K562 (cell line): Measurements from ENCODE around the gene POGLUT2. TPM values are rescaled to one million over a fixed set of nuclear protein-coding genes. Genes with fewer than 3 reads are reported as not detected.

Experiments used
- ATAC-seq: fragments of 200-7000 bp; cut with Tn5 transposase; 3 replicates; pipeline ENCODE4 v1.9.1; 2020; ENCODE audit warnings: moderate library complexity
- BruUV-seq: library from RNA; stranded (reverse); fragments of 400-500 nt; replicated peaks from 2 replicates; lab custom pipeline; 2021; lab: Mats Ljungman, UMichigan
- CTCF ChIA-PET: fragments of 300-600 bp; formaldehyde crosslinking; extraction: SDS; loops from one replicate; lab custom pipeline; 2021; ENCODE audit warnings: low intra/inter-chr PET ratio; lab: Yijun Ruan, JAX
- POLR2A ChIA-PET: fragments of 300-600, 350-650 bp; sonication (Branson Sonifier 250); formaldehyde crosslinking; extraction: SDS; loops from one replicate; lab custom pipeline; 2021; ENCODE audit warnings: antibody characterized with exemption, inconsistent platforms; lab: Yijun Ruan, JAX
- DNase-seq, 4 experiments: peaks; one replicate each; pipeline versions ENCODE4 v3.0.0 to v3.0.0-alpha.2; 2011 to 2018; ENCODE audit warnings: low spot score in 3 of 4, mixed read lengths in 3 of 4; ENCODE audit errors: extremely low read depth in 1 of 4
- FAIRE-seq: peaks from 2 replicates; lab custom pipeline; 2011; peaks lifted over from hg19 to GRCh38; lab: Jason Lieb, UNC
- H2AFZ ChIP-seq: 2 replicates; pipeline ENCODE4 v1.6.0; 2011; ENCODE audit warnings: low read depth, low read length, control low read depth, inconsistent platforms
- H3K27ac ChIP-seq: fragments of 200-600 bp; 3 replicates; pipeline ENCODE4 v1.8.0; 2011; ENCODE audit warnings: low read depth, mild to moderate bottlenecking, control low read depth, inconsistent platforms, low read length, moderate library complexity, mixed read lengths; ENCODE audit errors: extremely low read depth
- H3K27me3 ChIP-seq, 2 experiments: fragments of 300-600 bp in 1 of 2; 2 replicates in 1 of 2; 3 replicates in 1 of 2; pipeline versions ENCODE4 v1.6.0 to v1.8.0; 2011; ENCODE audit warnings: inconsistent platforms in 2 of 2, low read length in 2 of 2, mild to moderate bottlenecking in 1 of 2, mixed read lengths in 1 of 2, moderate library complexity in 1 of 2; ENCODE audit not compliant: control insufficient read depth in 2 of 2, insufficient read depth in 2 of 2
- H3K36me3 ChIP-seq: fragments of 300-600 bp; 3 replicates; pipeline ENCODE4 v1.8.0; 2011; ENCODE audit warnings: mild to moderate bottlenecking, low read length, inconsistent platforms; ENCODE audit not compliant: control insufficient read depth, insufficient read depth
- H3K4me1 ChIP-seq, 2 experiments: fragments of 200-600 bp in 1 of 2; replicated peaks in 1 of 2; 2 replicates in 1 of 2; 3 replicates in 1 of 2; pipeline versions ENCODE4 v1.5.1 to v1.8.0; 2011; ENCODE audit warnings: inconsistent platforms in 2 of 2, low read length in 2 of 2, mild to moderate bottlenecking in 1 of 2, mixed read lengths in 1 of 2, moderate library complexity in 1 of 2; ENCODE audit not compliant: control insufficient read depth in 2 of 2, insufficient read depth in 2 of 2
- H3K4me2 ChIP-seq: 2 replicates; pipeline ENCODE4 v1.6.1; 2011; ENCODE audit warnings: low read length, control low read depth, inconsistent platforms, mixed read lengths; ENCODE audit not compliant: insufficient read depth
- H3K4me3 ChIP-seq: fragments of 200-600 bp; sonication (generic), shearing (Covaris generic); 2 replicates; pipeline ENCODE4 v1.5.1; 2016; ENCODE audit warnings: control low read depth, inconsistent platforms
- H3K79me2 ChIP-seq: fragments of 200-600 bp; 3 replicates; pipeline ENCODE4 v1.8.0; 2011; ENCODE audit warnings: low read length, inconsistent platforms; ENCODE audit not compliant: control insufficient read depth, insufficient read depth
- H3K9ac ChIP-seq, 2 experiments: 2 replicates each; pipeline versions ENCODE4 v1.6.0 to v1.6.1; 2011; ENCODE audit warnings: low read depth in 2 of 2, low read length in 2 of 2, control low read depth in 1 of 2, inconsistent platforms in 1 of 2, mild to moderate bottlenecking in 1 of 2, mixed read lengths in 1 of 2; ENCODE audit not compliant: insufficient read depth in 1 of 2
- H3K9me1 ChIP-seq: one replicate; pipeline ENCODE4 v1.6.0; 2011; ENCODE audit warnings: inconsistent platforms, mild to moderate bottlenecking, low read length, moderate library complexity; ENCODE audit not compliant: control insufficient read depth, insufficient read depth
- H3K9me3 ChIP-seq: replicated peaks from 2 replicates; pipeline ENCODE4 v1.5.1; 2011; ENCODE audit warnings: low read depth, low read length, inconsistent platforms; ENCODE audit not compliant: control insufficient read depth, insufficient read depth
- H4K20me1 ChIP-seq: replicated peaks from 2 replicates; pipeline ENCODE4 v1.6.1; 2011; ENCODE audit warnings: low read length, inconsistent platforms, mixed read lengths; ENCODE audit not compliant: control insufficient read depth, insufficient read depth
- CGGBP1 ChIP-seq: fragments of 250-450 bp; sonication (Bioruptor Pico); IDR thresholded peaks from 2 replicates; pipeline ENCODE4 v1.9.0; 2021; ENCODE audit warnings: mild to moderate bottlenecking
- EGR1 ChIP-seq: fragments of 450-650 bp; conservative IDR thresholded peaks from 2 replicates; pipeline ENCODE4 v1.6.1; 2017; ENCODE audit warnings: mild to moderate bottlenecking
- EP300 ChIP-seq: IDR thresholded peaks from 2 replicates; pipeline ENCODE4 v1.6.1; 2012; ENCODE audit warnings: low read length, improper control_type of control experiment
- FOXM1 ChIP-seq, 2 experiments: fragments of 450-650 bp in 1 of 2; sonication (generic) in 1 of 2; formaldehyde crosslinking in 1 of 2; IDR thresholded peaks; 2 replicates each; pipeline versions ENCODE4 v1.6.1 to v1.9.0; 2017 to 2022; ENCODE audit warnings: low read depth in 2 of 2, mild to moderate bottlenecking in 2 of 2, missing genetic modification reagents in 1 of 2, moderate library complexity in 1 of 2
- MAX ChIP-seq: sonication (generic); formaldehyde crosslinking; IDR thresholded peaks from 2 replicates; pipeline ENCODE4 v1.9.0; 2022; ENCODE audit warnings: mild to moderate bottlenecking, missing genetic modification reagents
- MXI1 ChIP-seq: IDR thresholded peaks from 2 replicates; pipeline ENCODE4 v1.6.1; 2011; ENCODE audit warnings: low read depth, mild to moderate bottlenecking, improper control_type of control experiment, low read length
- SREBF2 ChIP-seq: sonication (generic); formaldehyde crosslinking; IDR thresholded peaks from 2 replicates; pipeline ENCODE4 v1.4.0; 2020; ENCODE audit warnings: mild to moderate bottlenecking, missing genetic modification reagents
- ZFP30 ChIP-seq: fragments of 250-450 bp; sonication (Bioruptor Pico); IDR thresholded peaks from 2 replicates; pipeline ENCODE4 v1.8.0; 2022; ENCODE audit warnings: moderate library complexity, mild to moderate bottlenecking, inconsistent platforms, borderline replicate concordance
- ZNF143 ChIP-seq: sonication (generic); formaldehyde crosslinking; IDR thresholded peaks from 2 replicates; pipeline ENCODE4 v1.9.0; 2022; ENCODE audit warnings: mild to moderate bottlenecking, missing genetic modification reagents
- ZNF212 ChIP-seq: fragments of 450-650 bp; formaldehyde crosslinking; IDR thresholded peaks from 2 replicates; pipeline ENCODE4 v1.4.0; 2020; ENCODE audit warnings: mild to moderate bottlenecking
- ZNF282 ChIP-seq: sonication (generic); formaldehyde crosslinking; IDR thresholded peaks from 2 replicates; pipeline ENCODE4 v1.8.1; 2023; ENCODE audit warnings: missing genetic modification reagents
- WGBS: fragments of 100-300 bp; shearing (Covaris generic); methylation state at CpG from one replicate; pipeline ENCODE4 v1.1.6; 2016; ENCODE audit warnings: low coverage, mixed read lengths; ENCODE audit not compliant: insufficient coverage; ENCODE audit errors: missing lambda C conversion rate; 5-methylcytosine and 5-hydroxymethylcytosine counted together
- in situ Hi-C: fragments of 300-500 bp; cut with MboI; formaldehyde crosslinking; loops from 4 replicates; pipeline ENCODE4 v1.15.0; 2018; ENCODE audit warnings: inconsistent platforms, mixed read lengths
- intact Hi-C: fragments of 100-400 bp; cut with micrococcal nuclease; formaldehyde crosslinking; loops from 2 replicates; pipeline ENCODE4 v1.14.2; 2022
- polyA plus RNA-seq, 8 experiments: library from polyadenylated mRNA; depleted of rRNA in 4 of 8; stranded (reverse) in 5 of 8; unstranded in 3 of 8; fragments of >200 nt; fragmentation: Nextera tagmentation in 2 of 8; fragmentation: Illumina TruSeq in 1 of 8; extraction: Ambion mirVana in 2 of 8; extraction: Trizol in 1 of 8; gene quantifications; 2 replicates each; pipeline versions ENCODE4 v1.2.1 to v1.2.3, GENCODE V29; 2011 to 2014; ENCODE audit warnings: inconsistent platforms in 1 of 8, missing spikeins in 1 of 8
- total RNA-seq, 7 experiments: library from RNA; depleted of rRNA in 6 of 7; stranded (reverse); fragments of >200 nt in 6 of 7; fragmentation: Illumina TruSeq in 2 of 7; extraction: Trizol in 2 of 7; gene quantifications; 2 replicates each; pipeline versions ENCODE4 v1.2.1 to v1.2.3, GENCODE V29; 2011 to 2021; ENCODE audit warnings: low replicate concordance in 1 of 7
- TF ChIP-seq, protein P1 (sequence below): IDR thresholded peaks from 3 replicates; pipeline ENCODE4 v1.6.1; 2011; ENCODE audit warnings: borderline replicate concordance, mild to moderate bottlenecking; ENCODE audit not compliant: insufficient read length, insufficient read depth

Gene POGLUT2
- total and polyA plus RNA-seq, 9 of the 15 experiments (the other 6 are each of a cell fraction or from before 2014, with no cell fraction given), result 3.8 to 11.8 (median 10.8) TPM

- no peak for TF ChIP-seq EP300
- TF ChIP-seq, all 486 proteins: peak for 0
Observed at GRCh38 chr13:102742506-102742905, 56.3 kb downstream of the POGLUT2 start (continued).

- no peak for ATAC-seq
- Histone ChIP-seq H3K27me3 (no peaks in the 10 kb centered on the region), H3K4me2 (no peak overlapping the region), H3K9ac (no peak overlapping the region), H3K4me1 (no peaks in the 10 kb centered on the region), H2AFZ (no peak overlapping the region), H4K20me1 (no peaks in the 10 kb centered on the region), H3K79me2 (no peaks in the 10 kb centered on the region), H3K9me1 (no peaks in the 10 kb centered on the region), H3K36me3 (no peaks in the 10 kb centered on the region), H3K27ac (no peak overlapping the region), H3K9me3 (no peaks in the 10 kb centered on the region), H3K4me3 (no peak overlapping the region)
- ChIA-PET POLR2A (interaction anchor here (0.6 kb wide), 1 partner anchor 15 kb away, joined by 3 read pairs; no protein-coding TSS in a partner anchor), CTCF (no interaction called here)
- in situ Hi-C loops, result no loop called here
- BruUV-seq, result no TSS peak
- DNase-seq, result no peak
- intact Hi-C loops, result no loop called here
- 0% methylated on average over 1 of the region's 1 CpG for WGBS
- no peak for TF ChIP-seq EGR1
- TF ChIP-seq, protein P1, sequence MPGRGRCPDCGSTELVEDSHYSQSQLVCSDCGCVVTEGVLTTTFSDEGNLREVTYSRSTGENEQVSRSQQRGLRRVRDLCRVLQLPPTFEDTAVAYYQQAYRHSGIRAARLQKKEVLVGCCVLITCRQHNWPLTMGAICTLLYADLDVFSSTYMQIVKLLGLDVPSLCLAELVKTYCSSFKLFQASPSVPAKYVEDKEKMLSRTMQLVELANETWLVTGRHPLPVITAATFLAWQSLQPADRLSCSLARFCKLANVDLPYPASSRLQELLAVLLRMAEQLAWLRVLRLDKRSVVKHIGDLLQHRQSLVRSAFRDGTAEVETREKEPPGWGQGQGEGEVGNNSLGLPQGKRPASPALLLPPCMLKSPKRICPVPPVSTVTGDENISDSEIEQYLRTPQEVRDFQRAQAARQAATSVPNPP, result no peak
- TF ChIP-seq ZNF143 (CRISPR knock-in tag), result no peak
- no peak for TF ChIP-seq MAX (CRISPR knock-in tag)
- TF ChIP-seq MXI1, result no peak
- TF ChIP-seq FOXM1 (IDR thresholded peaks at IDR 0.05; ENCODE audit: low read depth), result no peak
- no peak for TF ChIP-seq FOXM1 (CRISPR knock-in tag; IDR thresholded peaks at IDR 0.05; ENCODE audit: low read depth)
- no peak for TF ChIP-seq ZNF282 (CRISPR knock-in tag)
- no peak for TF ChIP-seq SREBF2 (CRISPR knock-in tag)
- TF ChIP-seq CGGBP1 (CRISPR knock-in tag), result no peak
- no peak for TF ChIP-seq ZNF212 (CRISPR knock-in tag)
- TF ChIP-seq ZFP30, result no peak
- no peak for FAIRE-seq
Observed at GRCh38 chr13:102742101-102742500, 56.7 kb downstream of the POGLUT2 start.
